SK-N-SH treated with all-trans-retinoic acid at 6 μM for 48 hours (cell line): ENCODE data around the gene ZNF860.
"Not testable (repeated sequence)": the region's sequence is repeated elsewhere in the genome, so short reads cannot be mapped to it uniquely, and the experiment has no call there.

Source experiments
- ATAC-seq: fragments of 200-7000 bp; cut with Tn5 transposase; 3 replicates; pipeline ENCODE4 v1.9.1; 2020; ENCODE audit warnings: mild to moderate bottlenecking, moderate library complexity
- ARNTL ChIP-seq: fragments of 450-650 bp; formaldehyde crosslinking; IDR thresholded peaks from 2 replicates; pipeline ENCODE4 v1.5.0; 2020; ENCODE audit warnings: low read depth, mild to moderate bottlenecking, moderate library complexity, borderline replicate concordance
- BACH2 ChIP-seq: fragments of 250-450 bp; sonication (Bioruptor Pico); IDR thresholded peaks from 2 replicates; pipeline ENCODE4 v1.9.0; 2021; ENCODE audit warnings: mild to moderate bottlenecking, borderline replicate concordance
- CREB5 ChIP-seq: fragments of 250-450 bp; sonication (Bioruptor Pico); IDR thresholded peaks from 2 replicates; pipeline ENCODE4 v1.5.1; 2020; ENCODE audit warnings: low read depth, mild to moderate bottlenecking, moderate library complexity
- CSDC2 ChIP-seq: fragments of 250-450 bp; sonication (Bioruptor Pico); IDR thresholded peaks from 2 replicates; pipeline ENCODE4 v1.5.0; 2020; ENCODE audit warnings: mild to moderate bottlenecking, moderate library complexity
- CSRNP3 ChIP-seq: fragments of 250-450 bp; sonication (Bioruptor Pico); IDR thresholded peaks from 2 replicates; pipeline ENCODE4 v1.5.1; 2021; ENCODE audit warnings: mild to moderate bottlenecking, moderate library complexity
- ESRRG ChIP-seq: fragments of 250-450 bp; sonication (Bioruptor Pico); IDR thresholded peaks from 2 replicates; pipeline ENCODE4 v1.6.1; 2021; ENCODE audit warnings: mild to moderate bottlenecking
- GLIS3 ChIP-seq: fragments of 250-450 bp; sonication (Bioruptor Pico); IDR thresholded peaks from 2 replicates; pipeline ENCODE4 v1.5.0; 2020; ENCODE audit warnings: mild to moderate bottlenecking, moderate library complexity
- ISL1 ChIP-seq: fragments of 250-450 bp; sonication (Bioruptor Pico); IDR thresholded peaks from 2 replicates; pipeline ENCODE4 v2.1.2; 2022; ENCODE audit warnings: mild to moderate bottlenecking, moderate library complexity
- OSR1 ChIP-seq: fragments of 250-450 bp; sonication (Bioruptor Pico); IDR thresholded peaks from 2 replicates; pipeline ENCODE4 v1.8.0; 2022; ENCODE audit warnings: moderate library complexity, mild to moderate bottlenecking, inconsistent platforms
- POU6F1 ChIP-seq: fragments of 250-450 bp; sonication (Bioruptor Pico); IDR thresholded peaks from 2 replicates; pipeline ENCODE4 v1.8.0; 2021; ENCODE audit warnings: low read depth, mild to moderate bottlenecking, moderate library complexity, borderline replicate concordance
- PPARA ChIP-seq: fragments of 250-450 bp; sonication (Bioruptor Pico); IDR thresholded peaks from 2 replicates; pipeline ENCODE4 v1.5.0; 2020; ENCODE audit warnings: mild to moderate bottlenecking, borderline replicate concordance
- RARB ChIP-seq: fragments of 250-450 bp; sonication (Bioruptor Pico); IDR thresholded peaks from 2 replicates; pipeline ENCODE4 v1.8.0; 2021; ENCODE audit warnings: mild to moderate bottlenecking, moderate library complexity
- SNAI2 ChIP-seq: fragments of 250-450 bp; sonication (Bioruptor Pico); IDR thresholded peaks from 2 replicates; pipeline ENCODE4 v1.5.0; 2020; ENCODE audit warnings: mild to moderate bottlenecking, moderate library complexity
- TCF4 ChIP-seq: fragments of 250-450 bp; sonication (Bioruptor Pico); IDR thresholded peaks from 2 replicates; pipeline ENCODE4 v1.8.0; 2021; ENCODE audit warnings: mild to moderate bottlenecking, moderate library complexity, borderline replicate concordance
- TOX ChIP-seq: fragments of 250-450 bp; sonication (Bioruptor Pico); IDR thresholded peaks from 2 replicates; pipeline ENCODE4 v1.8.0; 2021; ENCODE audit warnings: mild to moderate bottlenecking, moderate library complexity, borderline replicate concordance
- ZC3H10 ChIP-seq: fragments of 250-450 bp; sonication (Bioruptor Pico); IDR thresholded peaks from 2 replicates; pipeline ENCODE4 v1.5.1; 2021; ENCODE audit warnings: mild to moderate bottlenecking, moderate library complexity
- ZFP3 ChIP-seq: fragments of 250-450 bp; sonication (Bioruptor Pico); IDR thresholded peaks from 2 replicates; pipeline ENCODE4 v1.5.0; 2020; ENCODE audit warnings: mild to moderate bottlenecking, moderate library complexity
- ZFP30 ChIP-seq: fragments of 450-650 bp; formaldehyde crosslinking; IDR thresholded peaks from 2 replicates; pipeline ENCODE4 v1.5.0; 2022; ENCODE audit warnings: mild to moderate bottlenecking, moderate library complexity
- ZNF70 ChIP-seq: fragments of 450-650 bp; formaldehyde crosslinking; IDR thresholded peaks from 2 replicates; pipeline ENCODE4 v1.5.0; 2020; ENCODE audit warnings: mild to moderate bottlenecking, moderate library complexity
- ZNF8 ChIP-seq: fragments of 450-650 bp; formaldehyde crosslinking; IDR thresholded peaks from 2 replicates; pipeline ENCODE4 v1.5.0; 2020; ENCODE audit warnings: mild to moderate bottlenecking, moderate library complexity
- TF ChIP-seq, protein P1 (sequence below): fragments of 250-450 bp; sonication (Bioruptor Pico); IDR thresholded peaks from 2 replicates; pipeline ENCODE4 v1.5.0; 2020; ENCODE audit warnings: mild to moderate bottlenecking, moderate library complexity

Gene ZNF860

GRCh38 chr3:32009957-32010356 lies 28.4 kb downstream of the ZNF860 start:
- ATAC-seq = no peak
- TF ChIP-seq SNAI2 (no peak), CSDC2 (no peak), ESRRG (CRISPR knock-in tag) (no peak), CSRNP3 (CRISPR knock-in tag) (no peak), RARB (no peak), ARNTL (CRISPR knock-in tag) (no peak), GLIS3 (CRISPR knock-in tag) (no peak), BACH2 (CRISPR knock-in tag) (no peak), ZNF8 (CRISPR knock-in tag) (no peak), ZFP3 (no peak), ZFP30 (CRISPR knock-in tag) (no peak), POU6F1 (CRISPR knock-in tag) (no peak), ZNF70 (CRISPR knock-in tag) (no peak), TCF4 (CRISPR knock-in tag) (no peak), TOX (CRISPR knock-in tag) (no peak), ISL1 (CRISPR knock-in tag) (no peak), CREB5 (CRISPR knock-in tag) (no peak)
- TF ChIP-seq, protein P1, sequence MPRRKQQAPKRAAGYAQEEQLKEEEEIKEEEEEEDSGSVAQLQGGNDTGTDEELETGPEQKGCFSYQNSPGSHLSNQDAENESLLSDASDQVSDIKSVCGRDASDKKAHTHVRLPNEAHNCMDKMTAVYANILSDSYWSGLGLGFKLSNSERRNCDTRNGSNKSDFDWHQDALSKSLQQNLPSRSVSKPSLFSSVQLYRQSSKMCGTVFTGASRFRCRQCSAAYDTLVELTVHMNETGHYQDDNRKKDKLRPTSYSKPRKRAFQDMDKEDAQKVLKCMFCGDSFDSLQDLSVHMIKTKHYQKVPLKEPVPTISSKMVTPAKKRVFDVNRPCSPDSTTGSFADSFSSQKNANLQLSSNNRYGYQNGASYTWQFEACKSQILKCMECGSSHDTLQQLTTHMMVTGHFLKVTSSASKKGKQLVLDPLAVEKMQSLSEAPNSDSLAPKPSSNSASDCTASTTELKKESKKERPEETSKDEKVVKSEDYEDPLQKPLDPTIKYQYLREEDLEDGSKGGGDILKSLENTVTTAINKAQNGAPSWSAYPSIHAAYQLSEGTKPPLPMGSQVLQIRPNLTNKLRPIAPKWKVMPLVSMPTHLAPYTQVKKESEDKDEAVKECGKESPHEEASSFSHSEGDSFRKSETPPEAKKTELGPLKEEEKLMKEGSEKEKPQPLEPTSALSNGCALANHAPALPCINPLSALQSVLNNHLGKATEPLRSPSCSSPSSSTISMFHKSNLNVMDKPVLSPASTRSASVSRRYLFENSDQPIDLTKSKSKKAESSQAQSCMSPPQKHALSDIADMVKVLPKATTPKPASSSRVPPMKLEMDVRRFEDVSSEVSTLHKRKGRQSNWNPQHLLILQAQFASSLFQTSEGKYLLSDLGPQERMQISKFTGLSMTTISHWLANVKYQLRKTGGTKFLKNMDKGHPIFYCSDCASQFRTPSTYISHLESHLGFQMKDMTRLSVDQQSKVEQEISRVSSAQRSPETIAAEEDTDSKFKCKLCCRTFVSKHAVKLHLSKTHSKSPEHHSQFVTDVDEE (CRISPR knock-in tag) = no peak

DNA sequence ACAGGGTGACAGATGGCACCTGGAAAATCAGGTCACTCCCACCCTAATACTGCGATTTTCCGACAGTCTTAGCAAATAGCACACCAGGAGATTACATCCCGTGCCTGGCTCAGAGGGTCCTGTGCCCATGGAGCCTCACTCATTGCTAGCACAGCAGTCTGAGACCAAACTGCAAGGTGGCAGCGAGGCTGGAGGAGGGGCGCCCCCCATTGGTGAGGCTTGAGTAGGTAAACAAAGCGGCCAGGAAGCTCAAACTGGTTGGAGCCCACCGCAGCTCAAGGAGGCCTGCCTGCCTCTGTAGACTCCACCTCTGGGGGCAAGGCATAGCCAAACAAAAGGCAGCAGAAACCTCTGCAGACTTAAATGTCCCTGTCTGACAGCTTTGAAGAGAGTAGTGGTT lies 29.1 kb downstream of the ZNF860 start:
- not testable (repeated sequence) for ATAC-seq

DNA sequence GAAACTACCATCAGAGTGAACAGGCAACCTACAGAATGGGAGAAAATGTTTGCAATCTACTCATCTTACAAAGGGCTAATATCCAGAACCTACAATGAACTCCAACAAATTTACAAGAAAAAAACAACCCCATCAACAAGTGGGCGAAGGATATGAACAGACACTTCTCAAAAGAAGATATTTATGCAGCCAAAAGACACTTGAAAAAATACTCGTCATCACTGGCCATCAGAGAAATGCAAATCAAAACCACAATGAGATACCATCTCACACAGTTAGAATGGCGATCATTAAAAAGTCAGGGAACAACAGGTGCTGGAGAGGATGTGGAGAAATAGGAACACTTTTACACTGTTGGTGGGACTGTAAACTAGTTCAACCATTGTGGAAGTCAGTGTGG lies 34.1 kb downstream of the ZNF860 start:
- ATAC-seq = not testable (repeated sequence)

GRCh38 chr3:32017286-32017685 lies 35.7 kb downstream of the ZNF860 start:
- TF ChIP-seq ARNTL (CRISPR knock-in tag) (no peak), SNAI2 (no peak), ZFP3 (no peak), CSRNP3 (CRISPR knock-in tag) (no peak), OSR1 (CRISPR knock-in tag) (no peak), ZC3H10 (no peak), ESRRG (CRISPR knock-in tag) (no peak), ZFP30 (CRISPR knock-in tag) (no peak), ZNF70 (CRISPR knock-in tag) (no peak), POU6F1 (CRISPR knock-in tag) (no peak), BACH2 (CRISPR knock-in tag) (no peak), PPARA (CRISPR knock-in tag) (no peak), ZNF8 (CRISPR knock-in tag) (no peak)
- ATAC-seq = no peak
